Kidney tubule cell (primary cell): ENCODE results near the gene ADORA1.

Experiments
- DNase-seq: peaks from one replicate; pipeline ENCODE4 v3.0.0-alpha.2; 2018; ENCODE audit warnings: low spot score

The ADORA1 gene

GRCh38 chr1:203142124-203142523 is 14.6 kb downstream of the ADORA1 start:
- no peak for DNase-seq

GRCh38 chr1:203142684-203143408 is 15.3 kb downstream of the ADORA1 start:
- DNase-seq: no peak

GRCh38 chr1:203143641-203144040 is 16.1 kb downstream of the ADORA1 start:
- DNase-seq: no peak

- peak; percentile 90 for DNase-seq
Observed at GRCh38 chr1:203144661-203145060, 17.1 kb downstream of the ADORA1 start.

GRCh38 chr1:203145321-203146041 is 18.0 kb downstream of the ADORA1 start:
- DNase-seq: no peak

GRCh38 chr1:203146042-203146369 is 18.5 kb downstream of the ADORA1 start:
- no peak for DNase-seq

GRCh38 chr1:203146537-203146936 is 19.0 kb downstream of the ADORA1 start:
- DNase-seq: no peak

- no peak for DNase-seq
Observed at GRCh38 chr1:203147376-203147775, 19.9 kb downstream of the ADORA1 start.

GRCh38 chr1:203148127-203148526 is 20.6 kb downstream of the ADORA1 start:
- no peak for DNase-seq

- DNase-seq: no peak
Observed at GRCh38 chr1:203148579-203148978, 21.1 kb downstream of the ADORA1 start.

- no peak for DNase-seq
Observed at GRCh38 chr1:203149188-203149840, 21.8 kb downstream of the ADORA1 start.

- no peak for DNase-seq
Observed at GRCh38 chr1:203150511-203151297, 23.2 kb downstream of the ADORA1 start.

- peak; percentile 87 for DNase-seq
Observed at GRCh38 chr1:203151362-203152157, 24.0 kb downstream of the ADORA1 start.

GRCh38 chr1:203152158-203153034 is 24.9 kb downstream of the ADORA1 start:
- DNase-seq: peak; percentile 97

GRCh38 chr1:203153051-203153988 is 25.8 kb downstream of the ADORA1 start:
- DNase-seq: peak; percentile 66

- DNase-seq: peak; percentile 74
Observed at GRCh38 chr1:203153989-203154821, 26.7 kb downstream of the ADORA1 start.

GRCh38 chr1:203156280-203156679 is 28.8 kb downstream of the ADORA1 start:
- no peak for DNase-seq

- no peak for DNase-seq
Observed at GRCh38 chr1:203158423-203158822, 30.9 kb downstream of the ADORA1 start.
